OCI-LY3 (cell line): ENCODE measurements around the gene AVPR1B.

ENCODE experiments used
- CTCF ChIP-seq: fragments of 200-600, 300-600 bp; sonication (generic); IDR thresholded peaks from 2 replicates; pipeline ENCODE4 v1.5.1; 2014; ENCODE audit warnings: antibody characterized with exemption, low read length, low read depth
- EZH2phosphoT487 ChIP-seq: fragments of 200-600 bp; shearing (Covaris generic); IDR thresholded peaks from 2 replicates; pipeline ENCODE4 v1.6.1; 2018; ENCODE audit warnings: antibody characterized with exemption, mixed run types, low read depth

- TF ChIP-seq CTCF (no peak), EZH2phosphoT487 (no peak)
These were observed 16.7 kb upstream of the AVPR1B start for GRCh38 chr1:206133751-206134415.
